Osteoblast (primary cell): ENCODE data around the gene CWC27. TPM values are rescaled to one million over a fixed set of nuclear protein-coding genes. Genes with fewer than 3 reads are reported as not detected.

Experiments used
- DNase-seq: peaks from one replicate; pipeline ENCODE4 v3.0.0; 2011; ENCODE audit warnings: low spot score, mixed read lengths; ENCODE audit not compliant: insufficient read length; ENCODE audit errors: missing footprints
- H2AFZ ChIP-seq: 2 replicates; pipeline ENCODE4 v1.6.0; 2011; ENCODE audit warnings: mild to moderate bottlenecking, low read length
- H3K27ac ChIP-seq: 2 replicates; pipeline ENCODE4 v1.5.1; 2011; ENCODE audit warnings: mild to moderate bottlenecking, low read depth, low read length, moderate library complexity
- H3K27me3 ChIP-seq: 2 replicates; pipeline ENCODE4 v1.6.0; 2012; ENCODE audit warnings: mild to moderate bottlenecking, control low read depth, inconsistent platforms, low read length, moderate library complexity; ENCODE audit not compliant: insufficient read depth
- H3K36me3 ChIP-seq: 2 replicates; pipeline ENCODE4 v1.5.1; 2011; ENCODE audit warnings: mild to moderate bottlenecking, low read length, control low read depth, moderate library complexity; ENCODE audit not compliant: insufficient read depth
- H3K4me1 ChIP-seq: 2 replicates; pipeline ENCODE4 v1.5.1; 2011; ENCODE audit warnings: mild to moderate bottlenecking, low read length, control low read depth, moderate library complexity; ENCODE audit not compliant: insufficient read depth
- H3K4me2 ChIP-seq: 2 replicates; pipeline ENCODE4 v1.6.0; 2011; ENCODE audit warnings: mild to moderate bottlenecking, low read length; ENCODE audit not compliant: insufficient read depth
- H3K4me3 ChIP-seq: fragments of 200-600 bp; sonication (generic); 3 replicates; pipeline ENCODE4 v1.5.1; 2012; ENCODE audit warnings: mild to moderate bottlenecking, low read length, inconsistent platforms; ENCODE audit not compliant: insufficient read depth
- H3K79me2 ChIP-seq: 2 replicates; pipeline ENCODE4 v1.6.0; 2012; ENCODE audit warnings: mild to moderate bottlenecking, low read length, control low read depth, inconsistent platforms; ENCODE audit not compliant: insufficient read depth
- H3K9me3 ChIP-seq: 2 replicates; pipeline ENCODE4 v1.5.1; 2011; ENCODE audit warnings: low read depth, low read length, control low read depth
- H4K20me1 ChIP-seq: 2 replicates; pipeline ENCODE4 v1.6.0; 2012; ENCODE audit warnings: mild to moderate bottlenecking, low read length, control low read depth; ENCODE audit not compliant: insufficient read depth
- total RNA-seq: library from RNA; depleted of rRNA; stranded (reverse); fragments of >200 nt; gene quantifications from 2 replicates; pipeline ENCODE4 v1.2.3, GENCODE V29; 2012
- TF ChIP-seq, protein P1 (sequence below): IDR thresholded peaks from 2 replicates; pipeline ENCODE4 v1.5.1; 2011; ENCODE audit warnings: mild to moderate bottlenecking, low read depth, low read length, moderate library complexity; ENCODE audit errors: extremely low read depth

Gene CWC27
- total RNA-seq, 1 donor = 13.4 TPM

DNA sequence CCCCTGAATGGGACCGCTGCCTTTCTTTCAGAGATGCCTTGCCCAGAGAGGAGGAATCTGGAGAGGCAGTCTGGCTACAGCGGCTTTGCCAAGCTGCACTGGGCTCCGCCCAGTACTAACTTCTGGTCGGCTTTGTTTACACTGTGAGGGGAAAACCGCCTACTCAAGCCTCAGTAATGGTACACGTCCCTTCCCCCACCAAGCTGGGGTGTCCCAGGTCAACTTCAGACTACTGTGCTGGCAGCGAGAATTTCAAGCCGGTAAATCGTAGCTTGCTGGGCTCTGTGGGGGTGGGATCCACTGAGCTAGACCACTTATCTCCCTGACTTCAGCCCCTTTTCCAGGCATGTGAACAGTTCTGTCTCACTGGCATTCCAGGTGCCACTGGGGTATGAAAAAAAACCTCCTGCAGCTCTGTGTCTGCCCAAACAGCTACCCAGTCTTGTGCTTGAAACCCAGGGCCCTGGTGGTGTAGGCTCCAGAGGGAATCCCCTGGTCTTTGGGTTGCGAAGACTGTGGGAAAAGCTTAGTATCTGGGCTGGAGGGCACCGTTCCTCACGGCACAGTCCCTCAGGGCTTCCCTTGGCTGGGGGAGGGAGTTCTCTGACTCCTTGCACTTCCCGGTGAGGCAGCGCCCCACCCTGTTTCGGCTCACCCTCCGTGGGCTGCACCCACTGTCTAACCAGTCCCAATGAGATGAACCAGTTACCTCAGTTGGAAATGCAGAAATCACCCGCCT is 171.2 kb downstream of the CWC27 start:
- Histone ChIP-seq H3K27ac (no peak overlapping the region), H3K9me3 (no peaks in the 10 kb centered on the region), H4K20me1 (no peaks in the 10 kb centered on the region), H3K4me3 (peak overlapping the region; percentile 33), H3K4me1 (no peaks in the 10 kb centered on the region), H3K27me3 (no peaks in the 10 kb centered on the region), H3K36me3 (no peaks in the 10 kb centered on the region), H3K79me2 (no peaks in the 10 kb centered on the region), H3K4me2 (peak overlapping the region; percentile 70), H2AFZ (peak overlapping the region; percentile 56)
- DNase-seq = peak; percentile 17
- TF ChIP-seq, protein P1, sequence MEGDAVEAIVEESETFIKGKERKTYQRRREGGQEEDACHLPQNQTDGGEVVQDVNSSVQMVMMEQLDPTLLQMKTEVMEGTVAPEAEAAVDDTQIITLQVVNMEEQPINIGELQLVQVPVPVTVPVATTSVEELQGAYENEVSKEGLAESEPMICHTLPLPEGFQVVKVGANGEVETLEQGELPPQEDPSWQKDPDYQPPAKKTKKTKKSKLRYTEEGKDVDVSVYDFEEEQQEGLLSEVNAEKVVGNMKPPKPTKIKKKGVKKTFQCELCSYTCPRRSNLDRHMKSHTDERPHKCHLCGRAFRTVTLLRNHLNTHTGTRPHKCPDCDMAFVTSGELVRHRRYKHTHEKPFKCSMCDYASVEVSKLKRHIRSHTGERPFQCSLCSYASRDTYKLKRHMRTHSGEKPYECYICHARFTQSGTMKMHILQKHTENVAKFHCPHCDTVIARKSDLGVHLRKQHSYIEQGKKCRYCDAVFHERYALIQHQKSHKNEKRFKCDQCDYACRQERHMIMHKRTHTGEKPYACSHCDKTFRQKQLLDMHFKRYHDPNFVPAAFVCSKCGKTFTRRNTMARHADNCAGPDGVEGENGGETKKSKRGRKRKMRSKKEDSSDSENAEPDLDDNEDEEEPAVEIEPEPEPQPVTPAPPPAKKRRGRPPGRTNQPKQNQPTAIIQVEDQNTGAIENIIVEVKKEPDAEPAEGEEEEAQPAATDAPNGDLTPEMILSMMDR = no peak

DNA sequence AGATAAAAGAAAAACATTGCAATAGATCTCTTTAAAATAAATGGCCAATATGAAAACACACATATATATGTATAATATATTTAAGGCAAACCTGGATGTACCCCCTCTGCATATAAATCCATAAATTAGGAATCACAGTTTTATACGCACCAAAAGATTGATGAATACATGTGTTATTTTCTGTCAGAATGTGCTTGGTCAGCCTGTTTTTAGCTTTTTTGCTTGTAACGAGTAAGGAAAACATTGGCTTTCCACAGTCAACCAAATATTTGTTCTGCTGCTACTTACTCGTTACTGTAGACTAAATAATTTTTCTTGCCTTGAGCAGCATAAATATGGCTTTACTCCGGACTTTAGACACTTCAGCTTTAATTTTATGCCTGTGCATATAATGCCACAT is 173.7 kb downstream of the CWC27 start:
- no peaks in the 10 kb centered on the region for H3K9me3 ChIP-seq
- no peak overlapping the region for H2AFZ ChIP-seq
- H3K36me3 ChIP-seq = no peaks in the 10 kb centered on the region
- no peaks in the 10 kb centered on the region for H3K27me3 ChIP-seq
- H3K27ac ChIP-seq = no peak overlapping the region
- no peaks in the 10 kb centered on the region for H3K79me2 ChIP-seq
- H3K4me2 ChIP-seq = no peak overlapping the region
- no peak overlapping the region for H3K4me3 ChIP-seq
- H3K4me1 ChIP-seq = peaks cover 3% of the 10 kb centered on the region
- no peak for DNase-seq
- H4K20me1 ChIP-seq = no peaks in the 10 kb centered on the region
- TF ChIP-seq, protein P1 = no peak

DNA sequence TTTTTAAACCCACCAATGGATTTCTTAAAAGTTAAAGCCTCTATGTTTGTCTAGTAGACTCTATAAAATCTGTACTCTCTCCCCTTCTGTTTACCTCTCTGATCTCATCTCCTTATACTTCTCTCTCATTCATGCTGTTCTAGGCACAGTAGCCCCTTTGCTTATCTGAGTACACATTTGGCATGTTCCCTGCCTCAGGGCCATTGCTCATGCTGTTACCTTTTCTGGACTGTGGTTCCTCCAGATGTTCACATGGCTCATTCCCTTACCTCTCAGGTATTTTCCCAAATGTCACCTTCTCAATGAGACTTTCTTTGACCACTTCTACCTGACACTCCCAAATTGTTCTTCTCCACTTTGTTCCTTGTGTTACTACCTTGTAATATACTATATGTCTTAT is 176.1 kb downstream of the CWC27 start:
- Histone ChIP-seq H3K4me1 (peaks cover 3% of the 10 kb centered on the region), H3K27me3 (no peaks in the 10 kb centered on the region), H4K20me1 (no peaks in the 10 kb centered on the region), H3K27ac (no peak overlapping the region), H3K4me3 (no peak overlapping the region), H2AFZ (no peak overlapping the region), H3K4me2 (no peak overlapping the region), H3K9me3 (no peaks in the 10 kb centered on the region), H3K79me2 (no peaks in the 10 kb centered on the region), H3K36me3 (no peaks in the 10 kb centered on the region)
- no peak for DNase-seq
- TF ChIP-seq, protein P1 = no peak

DNA sequence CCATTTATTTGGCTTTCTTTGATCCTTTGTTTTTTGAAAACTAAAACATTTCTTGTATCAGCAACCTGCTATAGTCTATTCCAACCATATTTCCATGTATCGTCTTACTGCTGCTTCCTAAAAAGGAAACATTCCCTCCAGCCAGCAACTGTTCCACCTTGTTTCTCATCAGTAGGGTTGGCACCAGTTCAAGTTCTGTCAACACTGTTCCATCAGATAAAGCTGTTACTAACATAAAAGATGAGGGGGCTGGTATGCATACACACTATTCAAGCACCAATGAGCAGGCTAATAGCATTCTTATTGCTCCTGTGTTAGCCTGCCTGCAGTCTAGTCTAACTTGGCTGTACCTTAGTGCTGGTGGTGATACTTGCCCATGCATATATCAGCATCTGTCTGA is 178.3 kb downstream of the CWC27 start:
- Histone ChIP-seq H3K27me3 (no peaks in the 10 kb centered on the region), H3K9me3 (no peaks in the 10 kb centered on the region), H3K4me3 (no peak overlapping the region), H3K27ac (no peak overlapping the region), H3K4me2 (no peak overlapping the region), H2AFZ (no peak overlapping the region), H4K20me1 (no peaks in the 10 kb centered on the region), H3K79me2 (no peaks in the 10 kb centered on the region), H3K4me1 (peaks cover 3% of the 10 kb centered on the region), H3K36me3 (no peaks in the 10 kb centered on the region)
- DNase-seq = no peak
- TF ChIP-seq, protein P1 = no peak
